GM08714 (cell line): ENCODE measurements around the gene MAZ.

Experiments used
- H3K4me3 ChIP-seq: fragments of 200-500 bp; sonication (Bioruptor generic); 2 replicates; pipeline ENCODE4 v1.5.1; 2014; ENCODE audit warnings: mild to moderate bottlenecking, low read length, inconsistent platforms
- ZNF274 ChIP-seq: IDR thresholded peaks from 2 replicates; pipeline ENCODE4 v1.6.1; 2012; ENCODE audit warnings: mild to moderate bottlenecking, low read depth, low read length

Gene MAZ

GRCh38 chr16:29839822-29840221 lies 33.5 kb downstream of the MAZ start:
- no peak overlapping the region for H3K4me3 ChIP-seq
- TF ChIP-seq ZNF274: no peak

- H3K4me3 ChIP-seq: no peak overlapping the region
- no peak for TF ChIP-seq ZNF274
These were observed 33.9 kb downstream of the MAZ start for GRCh38 chr16:29840240-29840639.

- no peak for TF ChIP-seq ZNF274
- no peak overlapping the region for H3K4me3 ChIP-seq
These were observed 35.3 kb downstream of the MAZ start for GRCh38 chr16:29841631-29842030.

- TF ChIP-seq ZNF274: no peak
- H3K4me3 ChIP-seq: no peak overlapping the region
These were observed 36.5 kb downstream of the MAZ start for GRCh38 chr16:29842732-29843346.

- TF ChIP-seq ZNF274: no peak
- H3K4me3 ChIP-seq: no peak overlapping the region
These were observed 37.6 kb downstream of the MAZ start for GRCh38 chr16:29843931-29844330.

- no peak for TF ChIP-seq ZNF274
These were observed 38.4 kb downstream of the MAZ start for GRCh38 chr16:29844575-29845331.

GRCh38 chr16:29845656-29846055 lies 39.3 kb downstream of the MAZ start:
- no peak for TF ChIP-seq ZNF274
- H3K4me3 ChIP-seq: no peak overlapping the region

More at GRCh38 chr16:29844575-29845331, 38.4 kb downstream of the MAZ start:
- no peak overlapping the region for H3K4me3 ChIP-seq

GRCh38 chr16:29848420-29849297 lies 42.3 kb downstream of the MAZ start:
- no peak overlapping the region for H3K4me3 ChIP-seq
- no peak for TF ChIP-seq ZNF274

- TF ChIP-seq ZNF274: no peak
- H3K4me3 ChIP-seq: no peak overlapping the region
These were observed 43.2 kb downstream of the MAZ start for GRCh38 chr16:29849505-29849904.

- no peak for TF ChIP-seq ZNF274
- H3K4me3 ChIP-seq: no peak overlapping the region
These were observed 44.7 kb downstream of the MAZ start for GRCh38 chr16:29850998-29851397.

- TF ChIP-seq ZNF274: no peak
- no peak overlapping the region for H3K4me3 ChIP-seq
These were observed 46.3 kb downstream of the MAZ start for GRCh38 chr16:29852654-29853053.

- TF ChIP-seq ZNF274: no peak
These were observed 48.3 kb downstream of the MAZ start for GRCh38 chr16:29854520-29855100.

GRCh38 chr16:29857133-29857760 lies 50.9 kb downstream of the MAZ start:
- H3K4me3 ChIP-seq: no peak overlapping the region
- no peak for TF ChIP-seq ZNF274

More at GRCh38 chr16:29854520-29855100, 48.3 kb downstream of the MAZ start:
- H3K4me3 ChIP-seq: no peak overlapping the region

- H3K4me3 ChIP-seq: no peak overlapping the region
- no peak for TF ChIP-seq ZNF274
These were observed 52.0 kb downstream of the MAZ start for GRCh38 chr16:29858149-29858849.
